ENCODE results near the gene PAEP.

Gene PAEP

GRCh38 chr9:135551031-135551430 is 10.5 kb upstream of the PAEP start:
- DNase-seq (ENCODE audit: low read depth, low spot score): no peak

- DNase-seq (ENCODE audit: low read depth, low spot score): no peak
Observed at GRCh38 chr9:135551456-135551855, 10.1 kb upstream of the PAEP start.

GRCh38 chr9:135552021-135552697 is 9.4 kb upstream of the PAEP start:
- DNase-seq (ENCODE audit: low read depth, low spot score): no peak

- no peak for DNase-seq (ENCODE audit: low read depth, low spot score)
Observed at GRCh38 chr9:135552698-135553171, 8.8 kb upstream of the PAEP start.

- DNase-seq (ENCODE audit: low read depth, low spot score): no peak
Observed at GRCh38 chr9:135554718-135555117, 6.8 kb upstream of the PAEP start.

GRCh38 chr9:135555203-135555602 is 6.4 kb upstream of the PAEP start:
- DNase-seq (ENCODE audit: low read depth, low spot score): no peak

GRCh38 chr9:135555910-135556309 is 5.6 kb upstream of the PAEP start:
- no peak for DNase-seq (ENCODE audit: low read depth, low spot score)

GRCh38 chr9:135559606-135560005 is 1.9 kb upstream of the PAEP start:
- no peak for DNase-seq (ENCODE audit: low read depth, low spot score)

GRCh38 chr9:135562235-135562745 is 734 bp downstream of the PAEP start:
- no peak for DNase-seq (ENCODE audit: low read depth, low spot score)

GRCh38 chr9:135563039-135563476 is 1.5 kb downstream of the PAEP start:
- no peak for DNase-seq (ENCODE audit: low read depth, low spot score)

- DNase-seq (ENCODE audit: low read depth, low spot score): no peak
Observed at GRCh38 chr9:135563858-135564257, 2.3 kb downstream of the PAEP start.

- no peak for DNase-seq (ENCODE audit: low read depth, low spot score)
Observed at GRCh38 chr9:135565141-135565628, 3.6 kb downstream of the PAEP start.

- DNase-seq (ENCODE audit: low read depth, low spot score): no peak
Observed at GRCh38 chr9:135565636-135566035, 4.1 kb downstream of the PAEP start.

- DNase-seq (ENCODE audit: low read depth, low spot score): no peak
Observed at GRCh38 chr9:135566552-135566951, 5.0 kb downstream of the PAEP start.

GRCh38 chr9:135567311-135567710 is 5.8 kb downstream of the PAEP start:
- DNase-seq (ENCODE audit: low read depth, low spot score): no peak

- no peak for DNase-seq (ENCODE audit: low read depth, low spot score)
Observed at GRCh38 chr9:135568026-135568425, 6.5 kb downstream of the PAEP start.

GRCh38 chr9:135570456-135570855 is 8.9 kb downstream of the PAEP start:
- DNase-seq (ENCODE audit: low read depth, low spot score): no peak

GRCh38 chr9:135572233-135572632 is 10.7 kb downstream of the PAEP start:
- no peak for DNase-seq (ENCODE audit: low read depth, low spot score)

GRCh38 chr9:135573124-135573523 is 11.6 kb downstream of the PAEP start:
- no peak for DNase-seq (ENCODE audit: low read depth, low spot score)

GRCh38 chr9:135574331-135574730 is 12.8 kb downstream of the PAEP start:
- DNase-seq (ENCODE audit: low read depth, low spot score): no peak

- DNase-seq (ENCODE audit: low read depth, low spot score): no peak
Observed at GRCh38 chr9:135574943-135575342, 13.4 kb downstream of the PAEP start.

- DNase-seq (ENCODE audit: low read depth, low spot score): no peak
Observed at GRCh38 chr9:135575995-135576631, 14.6 kb downstream of the PAEP start.

- DNase-seq (ENCODE audit: low read depth, low spot score): no peak
Observed at GRCh38 chr9:135577256-135577655, 15.7 kb downstream of the PAEP start.

All from brain pericyte (primary cell).